ENCODE data around the gene EEF1AKMT3.

The EEF1AKMT3 gene

GRCh38 chr12:57750561-57751431, 21.6 kb upstream of the EEF1AKMT3 start:
- no peak for DNase-seq (ENCODE audit: low read depth in 2 of 2)

- no peak for DNase-seq (ENCODE audit: low read depth in 2 of 2)
These were observed 21.0 kb upstream of the EEF1AKMT3 start for GRCh38 chr12:57751432-57751787.

- peak; percentile 98 to 99 for DNase-seq (ENCODE audit: low read depth in 2 of 2)
These were observed 20.4 kb upstream of the EEF1AKMT3 start, which contains the start of gene CDK4 for GRCh38 chr12:57751788-57752667. TSS of gene CDK4 (minus strand) at chr12:57752310. CDS start at chr12:57751717, 593 bp downstream.

GRCh38 chr12:57752668-57753000, 19.8 kb upstream of the EEF1AKMT3 start:
- DNase-seq (ENCODE audit: low read depth in 2 of 2): no peak

GRCh38 chr12:57753756-57754337, 18.6 kb upstream of the EEF1AKMT3 start:
- DNase-seq (ENCODE audit: low read depth in 2 of 2): no peak

GRCh38 chr12:57754411-57755193, 17.8 kb upstream of the EEF1AKMT3 start, which contains the start of gene MARCHF9:
TSS of gene MARCHF9 (plus strand) at chr12:57755103. CDS start at chr12:57755529, 426 bp downstream.
- peak; percentile 60 to 68 for DNase-seq (ENCODE audit: low read depth in 2 of 2)

GRCh38 chr12:57755194-57755453, 17.3 kb upstream of the EEF1AKMT3 start:
- DNase-seq (ENCODE audit: low read depth in 2 of 2): no peak

GRCh38 chr12:57755454-57756372, 16.7 kb upstream of the EEF1AKMT3 start:
- DNase-seq (ENCODE audit: low read depth in 2 of 2): no peak

GRCh38 chr12:57756406-57757341, 15.7 kb upstream of the EEF1AKMT3 start:
- peak in 1 of 2 donors; percentile 42 for DNase-seq (ENCODE audit: low read depth in 2 of 2)

GRCh38 chr12:57757771-57758170, 14.6 kb upstream of the EEF1AKMT3 start:
- no peak for DNase-seq (ENCODE audit: low read depth in 2 of 2)

GRCh38 chr12:57758552-57759359, 13.7 kb upstream of the EEF1AKMT3 start:
- DNase-seq (ENCODE audit: low read depth in 2 of 2): no peak

GRCh38 chr12:57759360-57759980, 12.9 kb upstream of the EEF1AKMT3 start:
- no peak for DNase-seq (ENCODE audit: low read depth in 2 of 2)

GRCh38 chr12:57760347-57760982, 11.9 kb upstream of the EEF1AKMT3 start:
- no peak for DNase-seq (ENCODE audit: low read depth in 2 of 2)

- no peak for DNase-seq (ENCODE audit: low read depth in 2 of 2)
These were observed 10.9 kb upstream of the EEF1AKMT3 start for GRCh38 chr12:57761391-57761998.

- no peak for DNase-seq (ENCODE audit: low read depth in 2 of 2)
These were observed 10.0 kb upstream of the EEF1AKMT3 start for GRCh38 chr12:57762463-57762862.

GRCh38 chr12:57763881-57764661, 8.3 kb upstream of the EEF1AKMT3 start:
- no peak for DNase-seq (ENCODE audit: low read depth in 2 of 2)

- no peak for DNase-seq (ENCODE audit: low read depth in 2 of 2)
These were observed 7.8 kb upstream of the EEF1AKMT3 start for GRCh38 chr12:57764662-57765002.
